Stimulated activated CD8-positive, alpha-beta memory T cell treated with anti-CD3 and anti-CD28 coated beads, Interleukin-4, amount 100 ng/mL, for 24 hours (primary cell): ENCODE measurements around the gene EIF1.
"Not testable (repeated sequence)": the region's sequence is repeated elsewhere in the genome, so short reads cannot be mapped to it uniquely, and the experiment has no call there.

Source experiments
- DNase-seq: peaks from one replicate; pipeline ENCODE4 v3.0.0-alpha.2; 2020; ENCODE audit warnings: low read depth

EIF1 gene

GRCh38 chr17:41688641-41689496, at the start of gene EIF1:
EIF1 (plus strand) TSS chr17:41688885; CDS start chr17:41689039, 154 bp downstream.
- DNase-seq = peak; percentile 100

GRCh38 chr17:41638941-41639340, 49.7 kb upstream of the EIF1 start:
- DNase-seq = no peak

GRCh38 chr17:41639492-41640473, 48.9 kb upstream of the EIF1 start:
- DNase-seq = no peak

DNA sequence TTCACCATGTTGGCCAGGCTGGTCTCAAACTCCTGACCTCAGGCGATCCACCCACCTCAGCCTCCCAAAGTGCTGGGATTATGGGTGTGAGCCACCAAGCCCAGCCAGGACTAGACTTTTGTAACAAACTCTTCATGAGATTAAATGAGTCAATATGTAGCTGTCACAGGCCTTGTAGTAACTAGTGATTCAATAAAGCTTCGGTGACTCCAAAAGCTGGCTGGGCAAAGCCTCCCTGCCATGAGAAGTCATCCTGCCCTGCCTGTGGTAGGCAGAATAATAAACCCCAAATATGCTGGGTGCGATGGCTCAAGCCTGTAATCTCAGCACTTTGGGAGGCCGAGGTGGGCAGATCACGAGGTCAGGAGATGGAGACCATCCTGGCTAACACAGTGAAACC, 48.1 kb upstream of the EIF1 start:
- DNase-seq = not testable (repeated sequence)

DNA sequence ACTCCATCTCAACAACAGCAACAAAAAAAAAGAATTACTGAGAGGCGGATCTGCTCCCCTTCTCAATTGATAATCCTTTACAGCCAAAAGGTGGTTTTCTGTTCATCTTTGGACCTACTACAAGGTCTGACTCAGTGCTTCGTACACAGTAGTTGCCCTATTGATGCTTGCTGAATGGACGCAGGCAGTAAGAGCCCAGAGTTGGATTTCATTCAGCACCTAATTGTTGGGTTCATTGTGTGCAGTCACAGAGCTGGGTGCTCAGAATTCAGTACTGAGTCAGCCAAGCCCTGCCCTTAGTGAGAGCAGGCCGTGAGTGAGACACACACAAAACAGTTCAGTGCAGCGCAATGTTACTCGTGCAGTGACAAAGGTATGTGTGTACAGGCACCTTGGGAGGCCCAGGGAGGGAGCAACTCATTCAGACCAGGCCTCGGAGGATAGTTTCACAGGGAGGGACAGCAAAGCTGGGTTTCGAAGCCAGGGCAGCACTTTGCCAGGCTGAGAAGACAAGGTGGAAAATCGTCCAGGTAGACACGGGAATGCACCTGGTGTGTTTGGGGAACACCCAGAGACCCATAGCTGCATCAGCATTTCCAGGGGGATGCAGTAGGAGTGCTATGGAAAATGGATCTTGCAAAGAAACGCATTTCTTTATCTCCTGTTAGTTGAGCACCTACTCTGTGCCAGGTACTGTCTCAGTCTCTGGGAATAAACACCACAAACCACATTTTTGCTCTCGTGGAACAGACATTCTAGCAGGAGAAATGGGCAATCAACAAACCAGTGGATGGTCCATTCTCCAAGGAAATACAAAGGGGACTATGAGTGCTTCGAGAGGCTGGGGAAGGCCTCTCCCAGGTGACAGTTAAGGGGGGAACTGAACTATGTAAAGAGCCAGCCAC, 46.2 kb upstream of the EIF1 start:
- no peak for DNase-seq

- no peak for DNase-seq
These were observed 41.5 kb upstream of the EIF1 start for GRCh38 chr17:41647038-41647813.

- peak; percentile 84 for DNase-seq
These were observed 40.7 kb upstream of the EIF1 start for GRCh38 chr17:41647940-41648410.

DNA sequence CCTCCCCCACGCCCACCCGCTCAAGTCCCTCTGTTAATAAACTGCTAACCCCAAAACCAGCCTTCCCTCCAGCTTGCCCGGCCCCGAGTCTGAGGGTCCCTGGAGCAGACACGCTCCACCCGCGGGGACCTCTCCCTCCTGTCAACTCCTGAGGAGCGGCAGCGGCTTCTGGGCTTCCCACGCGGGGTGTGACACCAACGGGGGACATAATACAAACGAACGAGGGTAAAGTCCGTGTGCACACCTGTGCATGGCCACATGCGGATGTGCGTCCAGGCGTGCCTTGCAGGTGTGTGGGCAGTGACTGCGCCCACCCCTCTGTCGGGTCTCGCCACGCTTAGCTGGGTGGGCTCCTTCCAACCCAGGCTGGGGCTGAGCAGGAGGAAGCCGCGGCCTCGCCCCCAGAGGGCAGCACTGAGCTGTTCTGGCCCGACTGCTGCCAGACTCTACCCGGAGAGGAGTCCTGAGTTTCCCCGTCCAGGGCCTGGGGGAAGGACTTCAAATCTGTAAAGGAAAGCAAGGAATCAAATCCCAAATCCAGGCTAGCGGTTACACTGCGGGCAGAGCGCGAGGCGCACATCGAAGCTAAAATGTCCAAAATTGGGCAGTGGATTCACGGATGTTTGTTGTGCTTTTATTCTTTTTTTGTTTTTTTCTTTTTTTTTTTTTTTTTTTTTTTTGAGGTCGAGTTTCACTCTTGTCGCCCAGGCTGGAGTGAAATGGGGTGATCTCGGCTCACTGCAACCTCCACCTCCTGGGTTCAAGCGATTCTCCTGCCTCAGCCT, 40.1 kb upstream of the EIF1 start:
- peak; percentile 76 for DNase-seq

GRCh38 chr17:41649923-41650519, 38.7 kb upstream of the EIF1 start:
- no peak for DNase-seq

GRCh38 chr17:41650794-41651624, 37.7 kb upstream of the EIF1 start:
- no peak for DNase-seq

DNA sequence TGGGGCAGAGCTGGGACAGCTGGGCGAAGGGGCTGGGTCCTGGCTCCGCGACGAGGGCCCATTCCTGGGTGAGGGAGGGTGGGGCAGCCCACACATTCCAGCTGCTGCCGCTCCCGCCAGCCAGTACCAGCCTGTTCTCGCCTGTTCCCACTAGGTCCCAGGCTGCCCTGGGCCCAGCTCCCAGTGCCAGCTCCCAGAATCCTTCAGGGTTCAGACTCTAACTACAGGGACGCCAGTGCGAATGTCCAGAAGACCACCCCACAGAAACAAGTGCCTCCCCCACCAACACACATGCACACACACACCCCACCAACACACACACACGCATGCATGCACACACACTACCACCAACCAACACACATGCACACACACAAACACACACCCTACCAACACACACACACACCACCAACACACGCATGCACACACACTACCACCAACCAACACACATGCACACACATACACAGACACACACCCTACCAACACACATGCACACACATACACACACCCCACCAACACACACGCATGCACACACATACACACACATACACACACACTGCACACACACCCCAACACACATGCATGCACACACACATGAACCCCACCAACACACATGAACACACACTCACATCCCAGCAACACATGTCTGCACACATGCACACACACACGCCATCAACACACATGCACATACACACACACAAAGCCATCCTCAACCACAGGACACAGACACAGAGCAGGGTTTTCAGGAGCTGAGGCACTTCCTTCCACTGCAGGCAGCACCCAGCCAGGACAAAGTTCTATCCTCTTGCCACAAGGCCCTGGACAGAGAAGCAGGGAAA, 36.8 kb upstream of the EIF1 start:
- DNase-seq = no peak

GRCh38 chr17:41652461-41652970, 36.2 kb upstream of the EIF1 start:
- no peak for DNase-seq

GRCh38 chr17:41653421-41653820, 35.3 kb upstream of the EIF1 start:
- DNase-seq = no peak

- DNase-seq = no peak
These were observed 34.6 kb upstream of the EIF1 start for GRCh38 chr17:41653892-41654677.

GRCh38 chr17:41654678-41655607, 33.7 kb upstream of the EIF1 start:
- no peak for DNase-seq
